Measurements from ENCODE around the gene GATB.

DNA sequence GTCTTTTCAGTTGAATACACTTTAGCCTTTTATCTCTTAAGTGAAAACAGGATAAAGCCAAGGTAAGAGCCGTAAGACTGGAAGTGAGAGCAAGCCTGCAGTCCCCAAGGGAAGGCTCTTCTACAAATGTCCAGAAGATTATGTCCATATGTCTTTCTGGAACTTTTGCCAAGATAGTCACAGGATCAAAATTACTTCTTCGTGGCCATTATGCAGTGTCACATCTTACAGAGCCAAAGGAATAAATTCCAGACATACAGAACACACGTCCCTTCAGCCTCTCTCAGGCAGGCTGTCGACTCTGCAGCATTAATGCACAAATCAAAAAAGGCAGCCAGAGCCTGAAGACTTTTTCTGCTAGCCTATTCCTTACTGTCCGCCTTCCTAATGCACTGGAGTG, 10.9 kb upstream of the GATB start:
- TF ChIP-seq EZH2phosphoT487 (IDR thresholded peaks at IDR 0.05; ENCODE audit: insufficient read depth, low read depth) (no peak), EZH2 (IDR thresholded peaks at IDR 0.05; ENCODE audit: insufficient read depth, poor library complexity, severe bottlenecking) (no peak)

All from GM23248 (cell line).